Measurements from ENCODE around the gene HSPBP1.

DNA sequence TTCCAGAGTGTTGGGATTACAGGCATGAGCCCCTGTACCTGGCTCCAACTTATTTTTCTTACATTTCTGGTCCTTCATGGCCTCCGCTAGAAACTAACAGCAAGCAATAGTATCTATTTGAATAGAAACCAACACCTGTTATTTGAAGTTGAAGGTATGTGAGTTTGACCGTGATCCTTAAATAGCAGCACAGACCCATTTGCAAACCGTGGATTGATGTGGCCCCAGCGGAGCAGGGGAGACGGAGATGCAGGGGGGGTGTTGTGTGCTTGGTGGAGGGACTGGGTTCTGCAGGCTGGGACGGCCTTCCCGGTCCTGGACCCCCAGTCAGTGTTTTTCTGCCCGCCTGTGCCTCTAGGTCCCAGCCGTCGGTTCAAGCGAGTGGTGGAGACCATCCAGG, 28.4 kb upstream of the HSPBP1 start:
- TF ChIP-seq EP300 (IDR thresholded peaks at IDR 0.05), result no peak
- TF ChIP-seq, protein P1, sequence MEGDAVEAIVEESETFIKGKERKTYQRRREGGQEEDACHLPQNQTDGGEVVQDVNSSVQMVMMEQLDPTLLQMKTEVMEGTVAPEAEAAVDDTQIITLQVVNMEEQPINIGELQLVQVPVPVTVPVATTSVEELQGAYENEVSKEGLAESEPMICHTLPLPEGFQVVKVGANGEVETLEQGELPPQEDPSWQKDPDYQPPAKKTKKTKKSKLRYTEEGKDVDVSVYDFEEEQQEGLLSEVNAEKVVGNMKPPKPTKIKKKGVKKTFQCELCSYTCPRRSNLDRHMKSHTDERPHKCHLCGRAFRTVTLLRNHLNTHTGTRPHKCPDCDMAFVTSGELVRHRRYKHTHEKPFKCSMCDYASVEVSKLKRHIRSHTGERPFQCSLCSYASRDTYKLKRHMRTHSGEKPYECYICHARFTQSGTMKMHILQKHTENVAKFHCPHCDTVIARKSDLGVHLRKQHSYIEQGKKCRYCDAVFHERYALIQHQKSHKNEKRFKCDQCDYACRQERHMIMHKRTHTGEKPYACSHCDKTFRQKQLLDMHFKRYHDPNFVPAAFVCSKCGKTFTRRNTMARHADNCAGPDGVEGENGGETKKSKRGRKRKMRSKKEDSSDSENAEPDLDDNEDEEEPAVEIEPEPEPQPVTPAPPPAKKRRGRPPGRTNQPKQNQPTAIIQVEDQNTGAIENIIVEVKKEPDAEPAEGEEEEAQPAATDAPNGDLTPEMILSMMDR (IDR thresholded peaks at IDR 0.05), result no peak
- no peak for TF ChIP-seq POLR2A (IDR thresholded peaks at IDR 0.05)
- no peak for TF ChIP-seq POLR2AphosphoS5 (IDR thresholded peaks at IDR 0.05)
